Islet of Langerhans (tissue), 1 donor: ENCODE results near the gene TMEM120B.
"Not testable (repeated sequence)": the region's sequence is repeated elsewhere in the genome, so short reads cannot be mapped to it uniquely, and the experiment has no call there.

Experiments used
- FAIRE-seq: peaks from one replicate; lab custom pipeline; 2011; peaks lifted over from hg19 to GRCh38; lab: Jason Lieb, UNC

TMEM120B gene

DNA sequence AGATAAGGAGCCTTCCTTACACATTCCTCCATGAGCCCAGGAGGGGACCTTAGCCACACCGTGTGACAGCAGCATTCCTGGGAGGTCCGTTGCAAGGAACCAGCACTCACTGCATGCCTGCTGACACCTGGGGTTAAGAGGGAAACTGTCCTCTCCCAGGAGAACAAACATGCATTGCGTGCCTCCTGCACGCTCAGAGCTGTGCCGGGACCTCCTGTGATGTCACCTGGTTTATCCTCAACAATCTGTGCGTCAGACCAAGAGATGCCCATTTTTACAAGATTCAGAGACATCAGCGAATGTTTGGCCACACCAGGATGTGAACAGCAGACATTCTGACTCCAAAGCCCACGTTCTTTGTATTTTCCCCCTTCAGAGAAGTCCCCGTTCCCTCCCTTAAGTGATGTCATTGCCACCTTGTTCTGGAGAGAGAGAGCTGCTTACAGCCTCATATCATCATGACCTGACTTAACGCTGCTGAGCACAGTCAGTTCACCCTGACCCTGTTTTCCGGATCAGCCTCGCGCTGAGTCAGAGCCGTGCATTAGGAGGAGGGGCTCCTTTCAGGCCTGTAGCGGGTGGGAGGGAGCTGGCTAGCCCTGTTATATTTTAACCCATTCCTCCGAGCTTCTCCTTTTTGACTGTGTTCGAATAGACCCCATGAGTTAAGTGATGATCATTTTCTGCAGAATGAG is 36.2 kb downstream of the TMEM120B start:
- no peak for FAIRE-seq

DNA sequence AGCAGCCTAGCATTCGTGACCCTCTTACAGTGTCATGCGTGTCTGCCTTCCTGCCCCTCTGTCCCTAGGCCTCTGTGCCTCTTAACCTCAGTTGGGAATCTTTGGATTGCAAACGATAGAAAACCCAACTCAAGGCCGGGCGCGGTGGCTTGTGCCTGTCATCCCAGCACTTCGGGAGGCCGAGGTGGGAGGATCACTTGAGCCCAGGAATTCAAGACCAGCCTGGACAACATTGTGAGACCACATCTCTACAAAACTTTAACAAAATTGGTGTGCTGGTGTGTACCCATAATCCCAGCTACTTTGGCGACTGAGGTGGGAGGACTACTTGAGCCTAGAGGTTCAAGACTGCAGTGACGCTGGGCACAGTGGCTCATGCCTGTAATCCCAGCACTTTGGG is 36.7 kb downstream of the TMEM120B start:
- no peak for FAIRE-seq

DNA sequence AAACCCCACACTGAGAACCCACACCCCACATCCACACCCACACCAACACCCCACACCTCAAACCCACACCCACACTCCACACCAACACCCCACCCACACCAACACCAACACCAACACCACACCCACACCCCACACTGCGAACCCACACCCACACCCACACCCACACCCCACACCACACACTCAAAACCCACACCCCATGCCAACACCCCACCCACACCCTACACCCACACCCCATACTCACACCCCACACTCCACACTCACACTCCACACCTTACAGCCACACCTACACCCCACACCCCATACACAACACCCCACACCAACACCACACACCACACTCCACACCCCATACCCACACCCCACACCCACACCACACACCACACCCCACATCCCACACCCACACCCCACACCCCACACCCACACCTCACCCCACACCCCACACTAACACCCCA is 38.0 kb downstream of the TMEM120B start:
- FAIRE-seq, result no peak

DNA sequence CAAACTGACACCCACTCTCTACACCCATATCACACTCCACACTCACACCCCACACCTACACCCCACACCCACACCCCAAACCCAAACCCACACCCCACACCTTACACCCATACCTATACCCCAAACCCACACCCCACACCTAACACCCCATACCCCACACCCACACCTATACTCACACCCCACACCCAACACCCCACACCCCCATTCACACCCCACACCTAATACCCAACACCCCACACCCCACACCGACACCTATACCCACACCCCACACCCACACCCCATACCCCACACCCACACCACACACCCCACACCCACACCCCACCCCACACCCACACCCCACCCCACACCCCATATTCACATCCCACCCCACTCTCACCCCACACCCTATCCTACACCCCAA is 38.5 kb downstream of the TMEM120B start:
- FAIRE-seq, result no peak

DNA sequence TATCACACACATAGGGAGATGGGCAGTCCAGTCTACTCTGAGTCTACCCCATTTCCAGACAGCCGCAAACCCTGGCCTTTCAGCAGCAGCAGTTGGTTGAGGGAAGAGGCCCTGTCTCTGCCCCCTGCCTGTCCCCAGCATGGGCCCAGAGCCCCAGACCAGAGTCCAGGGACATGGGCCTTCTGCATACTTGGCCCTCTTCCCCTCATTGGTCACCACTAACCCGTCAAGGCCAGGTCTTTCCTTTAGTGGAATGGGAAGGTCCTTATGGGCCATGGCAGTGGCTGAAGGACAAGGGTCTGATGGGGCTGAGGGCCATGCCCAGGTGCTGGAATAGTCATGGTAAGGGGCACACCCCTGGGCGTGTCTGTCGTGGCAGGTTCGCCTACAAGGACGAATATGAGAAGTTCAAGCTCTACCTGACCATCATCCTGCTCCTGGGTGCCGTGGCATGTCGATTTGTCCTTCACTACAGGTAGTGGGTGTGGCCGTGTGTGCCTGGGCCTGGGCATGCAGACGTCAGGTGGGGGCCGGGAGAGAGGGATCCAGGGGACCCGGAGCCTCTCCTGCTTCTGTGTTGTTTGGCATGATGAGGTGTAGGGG is 39.3 kb downstream of the TMEM120B start:
- no peak for FAIRE-seq

DNA sequence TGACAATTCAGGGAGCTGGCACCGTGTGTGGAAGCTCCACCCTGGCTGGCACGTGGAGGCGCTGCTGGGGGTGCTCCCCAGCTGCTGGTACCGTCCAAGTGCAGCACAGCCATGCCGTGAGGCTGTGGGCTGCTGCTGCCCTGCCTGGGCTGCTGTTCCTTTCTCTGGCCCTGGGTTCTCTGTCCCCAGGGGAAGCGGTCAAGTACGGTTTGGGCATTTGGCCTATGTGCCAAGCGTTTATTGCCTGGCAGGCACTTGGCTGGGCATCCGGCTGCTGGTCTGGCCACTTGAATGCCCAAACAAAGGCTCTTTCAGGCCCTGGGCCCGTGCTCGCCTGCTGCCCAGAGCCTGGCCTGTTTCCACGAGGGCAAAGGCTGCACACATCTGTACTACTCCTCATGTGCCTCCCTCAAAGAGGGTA is 41.3 kb downstream of the TMEM120B start:
- no peak for FAIRE-seq

DNA sequence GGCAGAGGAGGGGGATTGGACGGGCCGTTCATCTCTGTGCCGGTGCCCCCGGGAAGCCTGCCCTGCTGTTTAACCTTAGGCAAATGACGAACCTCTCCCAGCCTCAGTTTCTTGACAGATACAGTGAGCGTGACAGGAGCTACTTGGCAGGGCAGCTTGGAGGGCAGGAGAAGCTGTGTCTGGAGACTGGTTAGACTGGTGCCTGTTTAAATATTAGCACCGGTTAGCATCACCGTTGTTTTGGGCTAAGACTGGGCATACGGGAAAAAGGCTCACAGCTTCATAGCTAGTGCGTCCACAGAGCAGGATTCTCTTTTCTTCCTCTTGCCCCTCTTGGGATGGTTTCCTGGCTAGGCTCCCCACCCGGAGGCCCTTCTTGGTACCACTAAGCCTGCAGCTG is 42.3 kb downstream of the TMEM120B start:
- FAIRE-seq, result no peak

DNA sequence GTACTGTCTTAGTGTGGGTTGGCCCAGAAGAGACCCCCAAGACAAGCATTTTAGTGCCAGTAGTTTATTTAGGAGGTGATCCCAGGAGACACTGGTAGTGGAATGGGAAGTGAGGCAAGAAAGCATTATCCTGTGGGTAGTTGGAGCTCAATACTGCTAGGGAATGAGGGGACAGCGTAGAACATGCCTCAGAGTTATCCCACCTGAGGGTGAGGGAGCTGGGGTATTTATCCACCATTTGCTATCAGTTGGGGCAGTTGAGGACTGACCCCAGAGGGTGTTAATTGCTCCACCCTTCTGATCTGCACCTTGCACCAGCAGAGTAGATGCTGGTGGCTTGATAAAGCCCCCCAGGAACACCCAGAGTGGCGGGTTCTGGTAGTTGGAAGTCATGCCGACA is 43.0 kb downstream of the TMEM120B start:
- no peak for FAIRE-seq

DNA sequence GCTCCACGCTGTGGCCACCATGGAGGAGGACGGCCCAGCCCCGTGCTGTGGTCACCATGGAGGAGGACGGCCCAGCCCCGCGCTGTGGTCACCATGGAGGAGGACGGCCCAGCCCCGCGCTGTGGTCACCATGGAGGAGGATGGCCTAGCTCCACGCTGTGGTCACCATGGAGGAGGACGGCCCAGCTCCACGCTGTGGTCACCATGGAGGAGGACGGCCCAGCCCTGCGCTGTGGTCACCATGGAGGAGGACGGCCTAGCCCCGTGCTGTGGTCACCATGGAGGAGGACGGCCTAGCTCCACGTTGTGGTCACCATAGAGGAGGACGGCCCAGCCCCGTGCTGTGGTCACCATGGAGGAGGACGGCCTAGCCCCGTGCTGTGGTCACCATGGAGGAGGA is 46.0 kb downstream of the TMEM120B start:
- not testable (repeated sequence) for FAIRE-seq

DNA sequence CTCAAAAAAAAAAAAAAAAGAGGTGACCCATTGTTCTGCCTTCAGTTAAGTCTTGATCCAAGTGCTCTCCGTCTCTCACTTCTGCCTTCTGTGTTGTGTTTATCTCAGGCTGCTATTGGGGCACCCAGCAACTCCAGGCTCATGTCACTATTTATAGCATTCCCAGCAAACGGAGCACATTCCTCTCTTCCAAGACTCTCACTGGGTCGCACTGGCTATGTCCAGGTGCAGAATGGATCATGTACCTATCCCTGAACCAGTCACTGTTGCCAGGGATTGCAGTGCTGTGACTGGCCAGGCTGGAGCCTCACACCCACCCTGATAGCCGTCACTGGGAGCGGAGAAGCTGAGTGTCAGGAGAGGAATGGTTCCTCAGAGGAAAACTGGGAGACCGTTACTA is 49.7 kb downstream of the TMEM120B start:
- no peak for FAIRE-seq

DNA sequence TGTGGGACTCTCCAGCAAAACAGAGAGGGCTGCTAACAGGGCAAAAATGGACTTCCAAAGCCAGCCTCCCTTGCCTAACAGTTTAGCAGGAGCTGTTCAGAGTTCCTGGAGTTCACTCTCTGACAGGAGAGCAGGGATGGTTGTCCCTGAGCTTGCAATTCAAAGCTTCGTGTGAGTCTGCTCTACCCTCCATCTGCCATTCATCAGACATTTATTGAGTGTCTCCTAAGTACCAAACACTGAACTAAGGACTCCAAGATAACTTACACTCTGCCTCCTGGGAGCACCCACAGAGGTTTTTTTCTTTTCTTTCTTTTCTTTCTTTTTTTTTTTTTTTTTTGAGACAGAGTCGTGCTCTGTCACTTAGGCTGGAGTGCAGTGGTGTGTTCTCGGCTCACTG is 52.3 kb downstream of the TMEM120B start:
- FAIRE-seq, result no peak

DNA sequence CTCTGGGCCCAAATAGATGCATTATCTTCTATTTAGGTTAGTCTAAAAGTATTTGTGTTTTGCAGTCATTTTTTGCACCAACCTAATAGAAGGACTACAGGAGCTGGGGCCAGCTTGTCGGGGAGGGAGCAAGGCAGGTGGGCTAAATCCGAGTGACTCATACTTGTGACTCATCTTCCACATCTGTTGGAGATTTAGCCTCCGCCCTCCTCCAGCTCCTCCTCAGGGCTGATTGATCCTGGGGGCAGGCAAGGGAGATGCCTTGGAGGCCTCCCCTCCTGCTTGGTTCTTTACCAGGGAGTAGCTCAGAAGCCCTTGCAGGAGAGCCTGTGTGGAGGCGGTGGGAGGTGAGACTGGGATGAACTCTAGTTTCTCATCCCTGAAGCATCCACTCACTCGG is 53.0 kb downstream of the TMEM120B start:
- FAIRE-seq, result no peak

DNA sequence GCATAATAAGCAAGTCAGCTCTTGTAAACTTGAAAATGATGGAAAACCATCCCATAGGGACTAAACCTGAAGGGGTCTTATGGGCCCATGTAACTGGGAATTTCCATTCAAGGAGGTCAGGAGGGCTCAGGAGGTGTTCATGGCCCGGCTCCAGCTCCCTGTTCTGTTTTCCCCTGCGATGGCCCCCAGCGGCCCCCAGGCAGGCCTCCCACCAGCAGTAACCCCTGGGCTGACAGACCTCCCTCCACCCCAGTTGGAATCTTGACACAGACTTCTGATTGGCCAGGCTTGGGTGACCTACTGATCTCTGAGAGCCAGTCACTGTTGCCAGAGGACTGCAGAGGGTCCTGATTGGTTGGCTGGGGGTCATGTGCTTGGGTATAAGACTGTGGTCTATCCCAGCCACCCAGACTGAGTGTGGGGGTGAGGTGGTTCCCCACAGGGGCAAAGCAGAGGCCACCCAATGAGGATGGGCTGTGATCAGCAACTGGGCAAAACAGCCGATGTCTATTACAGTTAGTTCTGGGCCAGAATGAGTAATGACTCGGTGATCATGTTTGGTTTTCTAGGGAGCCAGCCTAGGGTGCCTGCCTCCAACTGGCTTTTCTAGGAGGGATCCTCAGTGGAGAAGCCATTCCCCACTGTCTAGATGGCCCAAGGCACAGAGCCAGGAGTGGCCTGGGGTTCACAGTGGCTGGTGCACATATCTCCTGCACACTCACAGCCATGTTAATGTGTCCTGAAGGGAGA is 53.9 kb downstream of the TMEM120B start:
- FAIRE-seq, result no peak

DNA sequence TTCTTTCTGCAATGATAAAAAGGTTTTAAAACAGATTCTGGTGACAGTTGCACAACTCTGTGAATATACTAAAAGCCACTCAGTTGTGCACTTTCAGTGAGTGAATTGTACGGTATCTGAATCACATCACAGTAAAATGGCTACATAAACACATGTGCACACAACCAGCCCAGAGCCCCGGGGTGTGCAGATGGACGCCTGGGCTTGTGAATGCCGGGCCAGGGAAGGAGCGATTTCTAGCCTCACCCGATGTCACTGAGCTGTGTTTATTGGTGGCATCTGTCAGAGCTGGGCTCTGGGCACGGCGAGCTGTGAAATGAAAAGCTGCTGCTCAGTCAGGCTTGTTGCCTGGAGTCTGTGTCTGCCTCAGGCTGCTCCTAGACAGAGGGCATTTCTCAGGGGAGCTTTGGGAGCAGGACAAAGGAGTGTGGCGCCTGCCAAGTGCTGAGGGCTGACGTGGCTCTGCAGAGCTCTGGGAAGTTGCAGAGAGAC is 55.0 kb downstream of the TMEM120B start:
- no peak for FAIRE-seq

DNA sequence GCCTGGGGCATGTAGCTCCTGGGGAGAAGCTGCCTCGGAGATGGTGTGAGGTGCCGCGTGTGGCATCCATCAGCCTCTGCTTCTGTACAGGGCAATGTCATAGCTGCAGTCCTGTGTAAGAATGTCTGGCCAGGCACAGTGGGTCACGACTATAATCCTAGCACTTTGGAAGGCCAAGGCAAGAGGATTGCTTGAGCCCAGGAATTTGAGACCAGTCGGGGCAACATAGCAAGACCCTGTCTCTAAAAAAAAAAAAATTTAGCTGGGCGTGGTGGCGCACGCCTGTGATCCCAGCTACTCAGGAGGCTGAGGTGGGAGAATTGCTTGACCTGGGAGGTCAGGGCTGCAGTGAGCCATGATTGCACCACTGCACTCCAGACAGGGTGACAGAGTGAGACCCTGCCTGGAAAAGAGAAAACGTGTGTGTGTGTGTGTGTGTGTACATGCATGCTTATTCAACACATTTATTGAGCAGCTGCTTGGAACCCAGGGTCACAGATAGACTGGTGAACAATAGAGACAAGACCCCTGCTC is 56.8 kb downstream of the TMEM120B start:
- no peak for FAIRE-seq

DNA sequence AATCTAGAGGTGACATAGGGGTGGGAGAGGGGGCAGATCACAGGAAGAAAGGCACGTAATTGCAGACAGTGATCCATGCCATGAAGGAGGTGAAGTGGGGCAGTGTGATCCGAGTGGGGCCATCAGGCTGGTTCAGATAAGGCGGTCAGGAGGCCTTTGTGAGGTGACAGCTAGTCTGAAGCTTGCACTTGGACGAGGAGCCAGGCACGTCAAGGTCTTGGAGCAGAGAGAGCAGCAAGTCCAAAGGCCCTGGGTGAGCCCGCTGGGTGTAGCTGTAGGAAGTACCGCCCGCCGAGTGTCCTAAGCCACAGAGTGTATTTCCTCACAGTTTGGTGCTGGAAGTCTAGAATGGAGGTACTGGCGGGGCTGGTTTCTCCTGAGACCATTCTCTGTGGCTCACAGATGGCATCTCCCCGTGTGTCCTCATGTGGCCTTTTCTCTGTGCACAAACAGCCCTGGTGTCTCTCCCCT is 57.3 kb downstream of the TMEM120B start:
- no peak for FAIRE-seq

DNA sequence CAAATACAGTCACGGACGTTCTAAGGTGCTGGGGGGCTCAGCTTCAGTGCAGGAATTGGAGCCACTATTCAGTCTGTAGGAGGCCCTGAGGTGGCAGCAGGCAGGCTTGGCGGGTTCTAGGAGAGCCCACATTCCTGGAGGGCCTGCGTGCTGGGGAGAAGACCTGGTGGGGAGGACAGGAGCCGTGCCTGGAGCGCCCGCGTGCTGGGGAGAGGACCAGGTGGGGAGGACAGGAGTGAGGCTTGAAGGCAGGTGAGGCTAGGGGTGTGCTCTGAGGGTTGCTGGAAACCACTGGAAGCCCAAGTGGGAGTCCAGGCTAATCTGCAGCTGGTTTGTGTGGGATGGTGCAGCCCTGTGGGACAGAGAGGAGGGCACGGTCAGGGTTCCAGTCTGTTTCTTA is 57.8 kb downstream of the TMEM120B start:
- FAIRE-seq, result no peak

DNA sequence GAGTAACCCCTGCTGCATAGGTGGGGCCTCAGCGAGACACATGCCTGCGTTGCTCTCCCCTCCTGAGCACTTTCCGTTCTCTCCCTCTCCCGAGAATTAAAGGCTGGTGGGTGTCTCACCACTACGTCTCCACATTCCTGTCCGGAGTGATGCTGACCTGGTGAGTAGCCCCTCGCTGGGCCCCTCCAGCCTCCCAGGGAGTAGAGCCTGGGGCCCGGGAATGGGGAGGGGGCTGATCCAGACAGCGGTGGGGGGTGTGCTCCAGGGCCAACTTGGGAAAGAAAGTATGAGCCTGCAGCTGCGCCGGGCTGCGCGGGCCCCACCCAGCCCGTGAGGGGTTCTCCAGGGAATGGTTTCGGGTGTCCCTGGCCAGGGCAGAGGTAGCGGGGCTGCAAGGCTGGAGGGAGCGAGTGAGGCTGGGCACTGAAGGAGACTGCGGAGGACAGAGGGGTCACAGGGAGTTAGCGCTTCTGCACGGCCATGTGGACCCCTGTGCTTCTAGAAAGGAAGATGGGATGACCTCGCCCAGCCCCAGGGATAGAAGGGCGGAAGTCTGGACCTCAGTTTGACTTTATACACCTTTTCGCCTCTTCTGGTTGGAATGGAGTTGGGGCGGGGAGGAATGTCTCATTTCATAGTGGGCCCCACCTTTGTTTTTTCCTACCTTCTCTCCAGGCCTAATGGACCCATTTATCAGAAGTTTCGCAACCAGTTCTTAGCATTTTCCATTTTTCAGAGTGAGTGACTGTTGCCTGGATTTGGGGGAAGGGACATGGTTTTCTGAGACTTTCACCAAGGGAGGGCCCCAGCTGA is 58.5 kb downstream of the TMEM120B start:
- FAIRE-seq, result no peak

DNA sequence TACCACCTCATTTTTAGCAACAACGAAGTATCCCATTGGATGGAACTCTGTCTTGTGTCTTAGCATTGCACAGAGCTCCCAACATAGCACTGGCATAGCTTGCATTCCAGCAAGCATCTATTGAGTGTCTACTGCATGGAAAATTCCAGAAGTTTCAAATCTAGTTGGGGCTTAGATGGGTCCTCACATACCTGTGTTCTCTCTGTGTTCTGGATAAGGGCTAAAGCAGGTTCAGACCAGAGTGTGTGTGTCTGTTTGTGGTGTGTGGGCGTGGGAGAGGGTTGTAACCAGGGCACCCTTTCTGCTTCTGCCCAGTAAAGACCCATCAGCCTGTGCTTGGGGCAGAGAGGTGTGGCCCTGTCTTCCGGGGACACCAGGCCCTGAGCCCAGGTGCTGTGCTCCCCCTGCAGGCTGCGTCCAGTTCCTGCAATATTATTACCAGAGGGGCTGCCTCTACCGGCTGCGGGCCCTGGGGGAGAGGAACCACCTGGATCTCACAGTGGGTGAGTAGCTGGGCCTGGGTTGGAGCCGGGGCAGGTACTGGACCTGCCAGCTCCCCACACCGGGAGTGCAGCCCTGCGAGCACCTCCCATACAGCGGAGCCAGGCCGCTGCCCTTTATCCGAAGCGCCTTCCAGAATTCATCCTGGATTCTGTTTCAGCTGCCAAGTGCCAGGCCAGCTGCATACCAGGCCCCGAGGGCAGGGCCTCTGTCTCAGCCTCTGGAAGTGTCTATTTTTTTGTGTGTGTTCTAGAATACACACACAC is 60.6 kb downstream of the TMEM120B start:
- no peak for FAIRE-seq

DNA sequence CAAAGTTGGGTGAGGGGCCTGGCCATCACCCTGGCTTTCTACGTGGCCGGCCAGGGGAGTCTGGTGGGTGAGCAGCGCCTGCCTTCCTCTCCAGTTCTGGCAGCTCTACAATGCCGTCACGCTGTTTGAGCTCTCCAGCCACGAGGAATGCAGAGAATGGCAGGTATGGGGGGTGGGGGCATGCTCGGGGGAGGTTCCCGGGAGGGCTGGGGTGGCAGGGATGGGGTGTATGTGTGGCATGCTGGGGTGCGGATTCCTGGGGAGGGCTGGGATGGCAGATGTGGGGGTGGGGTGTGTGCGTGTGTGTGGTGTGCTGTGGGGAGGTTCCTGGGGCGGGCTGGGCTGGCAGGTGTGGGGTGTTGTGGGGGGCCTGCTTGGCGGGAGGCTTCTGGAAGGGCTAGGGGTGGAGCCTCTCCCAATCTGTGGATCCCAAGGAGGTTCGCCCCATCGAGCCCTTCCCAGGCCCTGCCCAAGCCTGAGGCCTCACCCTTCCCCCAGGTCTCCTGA is 62.5 kb downstream of the TMEM120B start:
- FAIRE-seq, result no peak

DNA sequence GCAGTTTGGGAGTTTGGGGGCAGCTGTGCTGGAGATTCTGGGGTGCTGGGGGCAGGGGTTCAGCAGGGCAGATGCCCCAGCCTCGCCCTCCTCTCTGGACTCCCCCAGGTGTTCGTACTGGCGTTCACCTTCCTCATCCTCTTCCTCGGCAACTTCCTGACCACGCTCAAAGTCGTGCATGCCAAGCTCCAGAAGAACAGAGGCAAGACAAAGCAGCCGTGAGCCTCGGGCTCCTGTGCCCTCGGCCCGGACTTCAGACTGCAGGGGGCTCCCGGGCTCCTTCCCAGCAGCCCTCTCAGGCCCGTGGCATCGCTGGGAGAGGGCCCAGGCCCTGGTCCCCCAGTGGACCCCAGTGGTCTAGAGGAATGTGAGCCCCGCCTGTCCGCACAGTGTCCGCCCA is 62.9 kb downstream of the TMEM120B start:
- FAIRE-seq, result no peak
